GM23248 (cell line): ENCODE measurements around the gene NEXN.

Source experiments
- EZH2 ChIP-seq: fragments of 200-600 bp; sonication (generic); IDR thresholded peaks from 2 replicates; pipeline ENCODE4 v1.6.1; 2018; ENCODE audit warnings: antibody characterized with exemption, mild to moderate bottlenecking; ENCODE audit not compliant: insufficient read depth, poor library complexity, severe bottlenecking
- EZH2phosphoT487 ChIP-seq: fragments of 200-600 bp; sonication (generic); IDR thresholded peaks from 2 replicates; pipeline ENCODE4 v1.6.1; 2018; ENCODE audit warnings: antibody characterized with exemption, moderate library complexity, mild to moderate bottlenecking, low read depth; ENCODE audit not compliant: insufficient read depth

GRCh38 chr1:77925956-77926355 lies 37.5 kb downstream of the NEXN start:
- TF ChIP-seq EZH2 (no peak), EZH2phosphoT487 (no peak)
